Umbilical cord (tissue), 2 donors: ENCODE measurements around the gene PPIH. TPM values are rescaled to one million over a fixed set of nuclear protein-coding genes. Genes with fewer than 3 reads are reported as not detected.
"Not testable (repeated sequence)": the region's sequence is repeated elsewhere in the genome, so short reads cannot be mapped to it uniquely, and the experiment has no call there.

Experiments used
- DNase-seq: peaks from one replicate; pipeline ENCODE4 v3.0.0-alpha.2; 2015; ENCODE audit warnings: low spot score
- total RNA-seq: library from RNA; depleted of rRNA; stranded (reverse); fragments of >200 nt; gene quantifications from one replicate; pipeline ENCODE4 v1.2.3, GENCODE V29; 2014; ENCODE audit warnings: low replicate concordance; ENCODE audit not compliant: insufficient read depth

Gene PPIH
- total RNA-seq, 1 donor from 2014 or later, result 10.4 TPM

- not testable (repeated sequence) for DNase-seq
Observed at GRCh38 chr1:42682484-42682738, 24.2 kb downstream of the PPIH start.

GRCh38 chr1:42682739-42683531 is 24.7 kb downstream of the PPIH start:
- peak; percentile 76 for DNase-seq

GRCh38 chr1:42684139-42684538 is 25.9 kb downstream of the PPIH start:
- no peak for DNase-seq

GRCh38 chr1:42686418-42686817 is 28.2 kb downstream of the PPIH start:
- no peak for DNase-seq

GRCh38 chr1:42689912-42690311 is 31.7 kb downstream of the PPIH start:
- no peak for DNase-seq

GRCh38 chr1:42690477-42691156 is 32.4 kb downstream of the PPIH start:
- DNase-seq, result no peak

GRCh38 chr1:42691157-42691498 is 32.9 kb downstream of the PPIH start:
- DNase-seq, result no peak

GRCh38 chr1:42692461-42692860 is 34.2 kb downstream of the PPIH start:
- no peak for DNase-seq

- DNase-seq, result no peak
Observed at GRCh38 chr1:42692911-42693310, 34.7 kb downstream of the PPIH start.

- no peak for DNase-seq
Observed at GRCh38 chr1:42698081-42698813, 40.0 kb downstream of the PPIH start.

- no peak for DNase-seq
Observed at GRCh38 chr1:42700006-42700405, 41.8 kb downstream of the PPIH start.

GRCh38 chr1:42703888-42704464 is 45.8 kb downstream of the PPIH start:
- no peak for DNase-seq

- DNase-seq, result not testable (repeated sequence)
Observed at GRCh38 chr1:42712808-42713207, 54.6 kb downstream of the PPIH start.

GRCh38 chr1:42713293-42713692 is 55.1 kb downstream of the PPIH start:
- DNase-seq, result no peak

- not testable (repeated sequence) for DNase-seq
Observed at GRCh38 chr1:42714441-42714840, 56.2 kb downstream of the PPIH start.

- no peak for DNase-seq
Observed at GRCh38 chr1:42720868-42721267, 62.6 kb downstream of the PPIH start.

- no peak for DNase-seq
Observed at GRCh38 chr1:42721926-42722325, 63.7 kb downstream of the PPIH start.

- not testable (repeated sequence) for DNase-seq
Observed at GRCh38 chr1:42722403-42722802, 64.2 kb downstream of the PPIH start.

- DNase-seq, result no peak
Observed at GRCh38 chr1:42723511-42723910, 65.3 kb downstream of the PPIH start.

GRCh38 chr1:42725820-42726219 is 67.6 kb downstream of the PPIH start:
- not testable (repeated sequence) for DNase-seq
